NCI-H2081 treated with DMSO at 0.1 percent for 48 hours (cell line): ENCODE data around the gene CLPTM1L.
"Not testable (repeated sequence)": the region's sequence is repeated elsewhere in the genome, so short reads cannot be mapped to it uniquely, and the experiment has no call there.

Source experiments
- DNase-seq: peaks from one replicate; lab custom pipeline; 2025; lab: John Stamatoyannopoulos, UW

CLPTM1L gene

GRCh38 chr5:1359713-1360112 is 14.8 kb upstream of the CLPTM1L start:
- no peak for DNase-seq

DNA sequence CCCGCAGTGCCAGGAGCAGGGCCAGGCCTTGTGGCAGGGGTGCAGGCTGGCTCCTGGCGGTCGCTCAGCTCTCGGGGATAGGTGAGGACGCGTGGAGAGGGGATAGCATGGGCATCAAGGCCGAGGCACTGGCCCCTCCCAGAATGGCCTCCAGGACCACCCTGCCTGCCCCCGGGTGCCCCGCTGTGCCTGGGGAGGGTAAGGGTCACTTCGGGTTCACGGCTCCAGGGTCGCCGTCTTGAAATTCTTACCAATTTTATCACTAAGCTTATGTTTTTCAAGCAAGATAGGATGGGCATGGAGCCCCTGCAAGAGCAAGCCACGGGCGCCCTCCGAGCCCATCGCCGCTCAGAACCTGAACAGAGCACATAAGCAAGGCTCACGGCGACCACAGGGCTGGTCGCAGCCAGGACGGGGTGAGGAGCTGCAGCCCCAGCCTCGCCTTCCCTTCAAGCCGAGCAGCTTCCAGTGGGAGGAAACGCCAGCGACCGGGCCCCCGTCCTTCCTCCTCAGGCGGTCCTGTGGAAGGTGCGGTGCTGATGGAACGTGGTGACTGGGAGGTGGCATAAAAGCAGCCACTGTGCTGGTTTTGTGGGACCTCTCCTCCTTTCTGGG is 14.2 kb upstream of the CLPTM1L start:
- DNase-seq = no peak

GRCh38 chr5:1358726-1359025 is 13.8 kb upstream of the CLPTM1L start:
- no peak for DNase-seq

DNA sequence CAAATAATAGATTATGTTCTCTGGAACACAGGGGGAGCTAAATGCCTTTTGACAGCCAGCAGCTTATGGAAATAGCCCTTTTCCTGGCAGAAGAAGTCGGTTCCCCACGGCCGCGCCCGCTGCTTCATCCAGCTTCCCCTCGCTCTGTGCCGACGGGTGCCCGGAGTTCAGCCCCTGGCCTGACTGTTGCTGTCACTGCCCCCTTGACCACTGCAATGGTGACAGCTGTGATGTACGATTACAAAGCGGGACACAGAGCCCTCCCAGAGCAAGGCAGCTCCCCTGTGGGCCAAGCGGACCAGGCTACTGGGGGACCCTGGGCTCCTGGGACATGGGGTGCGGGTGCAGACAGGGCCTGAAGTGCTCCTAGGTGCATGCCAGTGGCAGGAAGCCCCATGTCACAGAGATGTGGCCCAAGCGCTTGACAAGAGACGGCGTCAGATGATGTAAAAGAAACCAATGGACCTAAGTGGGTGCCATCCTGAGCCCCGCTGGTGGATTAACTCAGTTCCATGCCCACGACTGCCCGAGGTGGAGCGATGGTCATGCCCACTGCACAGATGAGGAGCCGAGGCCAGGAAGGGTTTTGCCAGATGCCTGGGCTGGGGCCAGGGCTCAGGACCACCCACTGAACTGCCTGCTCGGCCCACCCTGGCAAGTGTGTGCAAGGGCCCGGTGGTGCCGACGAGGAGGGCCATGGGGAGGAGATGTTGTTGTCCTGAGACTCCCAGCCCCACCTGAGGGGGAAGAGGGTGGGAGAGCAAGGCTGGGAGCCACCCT is 13.2 kb upstream of the CLPTM1L start:
- no peak for DNase-seq

GRCh38 chr5:1356873-1357787 is 12.2 kb upstream of the CLPTM1L start:
- no peak for DNase-seq

GRCh38 chr5:1354576-1354975 is 9.7 kb upstream of the CLPTM1L start:
- DNase-seq = no peak

- no peak for DNase-seq
Measured at GRCh38 chr5:1352231-1353219, 7.6 kb upstream of the CLPTM1L start.

DNA sequence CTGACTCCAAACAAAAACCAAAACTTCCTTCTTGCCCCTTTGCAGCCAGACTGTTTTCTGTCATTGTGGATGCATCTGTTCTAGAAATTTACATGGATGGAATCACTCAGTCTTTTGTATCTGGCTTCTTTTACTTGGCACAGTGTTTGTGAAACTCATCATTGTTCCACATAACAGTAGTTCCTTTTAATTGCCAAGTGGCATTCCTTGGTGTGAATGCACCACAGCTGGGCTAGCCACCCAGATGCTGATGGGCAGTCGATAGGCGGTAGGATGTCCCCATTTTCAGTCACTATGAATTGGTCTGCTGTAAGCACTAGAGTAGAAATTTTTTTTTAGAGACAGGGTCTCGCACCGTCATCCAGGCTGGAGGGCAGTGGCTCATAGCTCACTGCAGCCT is 6.3 kb upstream of the CLPTM1L start:
- no peak for DNase-seq

DNA sequence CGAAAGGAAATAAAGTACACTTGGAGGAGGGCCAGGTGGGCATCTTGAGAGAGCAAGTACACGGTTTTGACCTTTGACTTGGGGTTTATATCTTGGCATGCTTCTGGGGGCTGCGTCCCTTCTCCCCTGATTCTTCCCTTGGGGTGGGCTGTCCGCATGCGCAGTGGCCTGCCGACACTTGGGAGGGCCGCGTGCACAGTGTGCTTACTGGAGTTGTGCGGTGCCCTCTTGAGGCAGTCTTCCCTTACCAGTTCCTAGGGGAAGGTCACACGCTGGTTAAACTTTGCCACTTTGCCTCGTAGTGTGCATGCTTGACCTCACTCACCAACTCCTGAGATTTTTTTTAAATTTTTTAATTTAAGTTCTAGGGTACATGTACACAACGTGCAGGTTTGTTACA is 4.3 kb upstream of the CLPTM1L start:
- DNase-seq = no peak

- no peak for DNase-seq
Measured at GRCh38 chr5:1348986-1349245, 4.0 kb upstream of the CLPTM1L start.

DNA sequence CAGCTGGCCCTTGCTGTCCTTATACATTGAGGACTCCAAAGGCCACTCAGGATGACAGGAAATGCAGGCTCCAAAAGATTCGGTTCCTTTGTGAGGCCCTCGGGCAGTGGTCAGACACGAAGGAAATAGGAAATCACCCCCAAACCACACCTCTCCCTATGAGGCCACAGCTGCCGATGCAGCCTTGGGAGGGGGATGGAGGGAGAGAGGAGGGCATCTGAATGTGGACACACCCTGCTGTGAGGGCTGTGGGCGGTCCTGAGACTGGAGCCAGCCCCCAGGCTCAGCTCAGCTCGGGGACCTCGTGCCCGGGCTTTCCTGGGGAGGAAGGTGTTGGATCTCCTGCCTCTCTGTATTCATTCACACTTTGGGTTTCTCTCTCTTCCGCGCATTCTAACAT is 2.7 kb upstream of the CLPTM1L start:
- no peak for DNase-seq

DNA sequence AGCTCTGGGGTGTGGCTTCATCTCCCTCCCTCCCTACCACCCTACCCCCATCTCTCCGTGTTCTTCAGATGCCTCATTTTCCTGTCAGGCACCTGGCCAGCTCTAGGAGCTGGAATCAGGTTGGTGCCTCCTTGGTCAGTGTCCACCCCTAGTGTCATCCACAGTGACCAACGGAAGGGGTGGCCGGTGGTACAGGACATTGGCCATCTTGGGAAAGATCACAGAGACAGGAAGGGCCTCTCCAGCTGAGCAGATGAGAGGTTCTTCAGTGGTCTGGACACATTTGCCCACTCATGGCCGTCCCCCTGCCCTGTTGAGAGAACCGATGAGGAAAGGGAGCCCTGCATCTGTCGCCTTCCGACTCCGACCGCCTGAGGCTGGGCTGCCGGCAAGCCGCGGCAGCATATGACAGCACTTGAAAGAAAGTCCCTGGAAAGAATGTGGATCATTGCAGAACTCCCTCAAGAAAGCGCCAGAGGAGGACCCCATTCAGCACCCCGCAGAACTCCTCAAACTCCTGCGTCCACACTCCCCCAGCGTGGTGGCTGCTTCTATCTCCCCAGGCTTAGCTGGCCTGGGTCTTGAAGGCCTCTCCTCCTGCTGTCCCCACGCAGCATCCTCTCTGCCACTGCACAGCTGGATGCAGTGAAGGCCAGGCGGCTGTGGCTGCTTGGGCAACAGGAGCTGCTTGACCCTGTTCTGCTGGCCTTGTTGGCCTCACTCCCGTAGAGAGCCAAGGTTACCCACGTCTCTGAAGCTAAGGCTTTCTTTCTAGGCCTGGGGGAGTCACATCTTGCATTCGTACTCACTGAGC is 1.9 kb upstream of the CLPTM1L start:
- DNase-seq = no peak

DNA sequence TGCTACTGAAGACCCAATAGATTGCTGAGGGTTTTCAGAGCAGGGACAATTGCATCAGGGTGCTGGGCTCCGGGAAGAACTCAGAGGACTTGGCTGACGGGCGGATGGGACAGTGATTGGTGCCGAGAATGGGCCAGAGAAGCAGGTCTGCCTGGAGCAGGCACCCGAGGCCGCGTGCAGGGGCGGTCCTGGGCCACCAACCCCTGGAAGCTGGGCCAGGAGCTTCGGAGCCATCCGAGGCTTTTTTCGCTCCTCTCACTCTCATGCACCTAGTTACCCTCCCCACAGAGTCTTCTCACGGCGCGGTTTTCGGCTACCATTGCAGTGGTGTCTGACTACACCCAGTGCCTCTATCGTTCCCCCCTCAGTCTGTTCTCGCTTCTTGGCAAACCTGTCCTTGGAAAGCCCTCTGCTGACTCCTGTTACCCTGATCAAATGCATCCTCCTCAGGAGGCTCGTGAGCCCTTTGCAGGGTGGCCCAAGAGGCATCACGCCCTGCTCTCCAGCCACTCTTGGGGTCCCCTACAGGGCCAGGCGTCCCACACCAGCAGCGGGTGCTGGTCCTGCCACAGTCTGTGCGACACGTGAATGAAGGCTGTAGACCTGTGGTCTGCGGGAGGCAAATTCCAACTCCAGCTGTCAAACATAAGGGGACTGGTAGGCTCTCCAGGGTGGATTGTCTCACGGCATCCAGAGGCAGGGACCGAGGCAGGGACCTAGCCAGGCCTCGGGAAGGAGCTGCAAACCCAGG is 1.2 kb upstream of the CLPTM1L start:
- no peak for DNase-seq

GRCh38 chr5:1343931-1344901 is 683 bp downstream of the CLPTM1L start:
- no peak for DNase-seq

GRCh38 chr5:1343315-1343751 is 1.6 kb downstream of the CLPTM1L start:
- no peak for DNase-seq

DNA sequence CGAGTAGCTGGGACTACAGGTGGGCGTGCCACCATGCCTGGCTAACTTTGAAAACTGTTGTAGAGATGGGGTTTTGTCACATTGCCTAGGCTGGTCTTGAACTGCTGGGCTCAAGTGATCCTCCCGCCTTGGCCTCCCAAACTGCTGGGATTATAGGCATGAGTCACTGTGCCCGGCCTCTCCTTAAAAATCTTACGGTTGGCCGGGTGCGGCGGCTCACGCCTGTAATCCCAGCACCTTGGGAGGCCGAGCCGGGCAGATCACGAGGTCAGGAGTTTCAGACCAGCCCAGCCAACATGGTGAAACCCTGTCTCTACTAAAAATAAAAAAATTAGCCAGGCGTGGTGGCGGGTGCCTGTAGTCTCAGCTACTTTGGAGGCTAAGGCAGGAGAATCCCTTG is 2.2 kb downstream of the CLPTM1L start:
- not testable (repeated sequence) for DNase-seq

DNA sequence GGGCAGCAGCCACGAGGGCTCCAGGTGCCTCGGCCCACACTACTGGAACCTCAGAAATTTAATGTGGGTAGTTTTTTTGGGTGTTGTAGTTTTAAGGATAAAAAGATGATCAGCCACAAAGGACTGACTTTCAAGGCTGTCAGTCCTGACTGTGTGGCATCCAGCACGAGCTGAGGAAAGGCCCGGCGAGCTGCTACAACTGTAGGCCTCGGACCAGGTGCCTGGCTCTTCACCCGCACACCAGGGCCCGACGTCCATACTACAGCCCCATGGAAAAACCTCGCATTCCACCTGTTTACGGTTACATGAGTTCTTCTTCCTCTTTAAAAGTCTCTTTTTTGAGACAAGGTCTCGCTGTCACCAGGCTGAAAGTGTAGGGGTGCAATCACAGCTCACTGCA is 2.6 kb downstream of the CLPTM1L start:
- no peak for DNase-seq

GRCh38 chr5:1341863-1342262 is 3.0 kb downstream of the CLPTM1L start:
- DNase-seq = no peak

GRCh38 chr5:1339818-1340210 is 5.1 kb downstream of the CLPTM1L start:
- DNase-seq = not testable (repeated sequence)
